Lung (tissue), 12 donors: ENCODE measurements around the gene CTDSPL. TPM values are rescaled to one million over a fixed set of nuclear protein-coding genes. Genes with fewer than 3 reads are reported as not detected.

Source experiments
- ATAC-seq: fragments of 200-7000 bp; cut with Tn5 transposase; one replicate; pipeline ENCODE4 v1.9.1; 2020; ENCODE audit warnings: moderate number of reproducible peaks; ENCODE audit not compliant: insufficient read depth, low FRiP score
- DNase-seq, 3 donors: peaks; one replicate each; pipeline ENCODE4 v3.0.0-alpha.2; 2013 to 2017
- H3K27ac ChIP-seq, 2 donors: one replicate each; pipeline ENCODE4 v1.5.1; 2013; ENCODE audit warnings: mild to moderate bottlenecking in 2 of 2, moderate library complexity in 2 of 2, control low read depth in 1 of 2, inconsistent platforms in 1 of 2, low read depth in 1 of 2, low read length in 1 of 2
- H3K27me3 ChIP-seq, 3 donors: one replicate each; pipeline ENCODE4 v1.5.1; 2013; ENCODE audit warnings: low read length in 2 of 3; ENCODE audit not compliant: control insufficient read depth in 3 of 3, insufficient read depth in 3 of 3
- H3K36me3 ChIP-seq, 4 donors: one replicate each; pipeline ENCODE4 v1.5.1; 2013; ENCODE audit warnings: low read length in 4 of 4, mild to moderate bottlenecking in 1 of 4, moderate library complexity in 1 of 4; ENCODE audit not compliant: control insufficient read depth in 4 of 4, insufficient read depth in 4 of 4
- H3K4me1 ChIP-seq, 5 donors: one replicate each; pipeline ENCODE4 v1.5.1; 2013; ENCODE audit warnings: low read length in 5 of 5, mild to moderate bottlenecking in 2 of 5, moderate library complexity in 1 of 5; ENCODE audit not compliant: control insufficient read depth in 5 of 5, insufficient read depth in 5 of 5
- H3K4me3 ChIP-seq: one replicate; pipeline ENCODE4 v1.5.1; 2013; ENCODE audit warnings: mild to moderate bottlenecking, control low read depth, moderate library complexity
- H3K9ac ChIP-seq, 2 donors: one replicate each; pipeline ENCODE4 v1.5.1; 2013; ENCODE audit warnings: low read length in 2 of 2, control low read depth in 1 of 2; ENCODE audit not compliant: insufficient read depth in 1 of 2
- H3K9me3 ChIP-seq, 4 donors: one replicate each; pipeline ENCODE4 v1.5.1; 2013; ENCODE audit warnings: low read length in 3 of 4, mild to moderate bottlenecking in 1 of 4, moderate library complexity in 1 of 4; ENCODE audit not compliant: control insufficient read depth in 4 of 4, insufficient read depth in 3 of 4
- CTCF ChIP-seq: IDR thresholded peaks from 2 replicates; pipeline ENCODE4 v1.5.1; 2012; ENCODE audit warnings: mild to moderate bottlenecking; ENCODE audit errors: control extremely low read depth, extremely low read depth
- WGBS, 2 donors: extraction: QIAGEN DNeasy Blood & Tissue Kit; methylation state at CpG; one replicate each; pipeline ENCODE4 v1.1.7; 2013; 5-methylcytosine and 5-hydroxymethylcytosine counted together
- polyA plus RNA-seq, 2 donors: library from polyadenylated mRNA; stranded (reverse); fragments of 200-250 nt; gene quantifications; one replicate each; pipeline ENCODE4 v1.2.1, GENCODE V29; 2013
- total RNA-seq, 2 donors: library from RNA; depleted of rRNA in 1 of 2; stranded (reverse); fragments of >200 nt in 1 of 2; gene quantifications; one replicate each; pipeline ENCODE4 v1.2.1, GENCODE V29; 2014 to 2021
- donor health status: control.
- donor health status: control.
- donor health status: Bipolar disorder and iron deficiency.
- donor health status: healthy.
- donor health status: DM: yes; HTN: yes; CAD: no.

CTDSPL gene
- total and polyA plus RNA-seq, 4 donors, result 12.5 to 79.1 (median 33.5) TPM

- H3K4me3 ChIP-seq, result no peak overlapping the region
- H3K27me3 ChIP-seq, result no peaks in the 10 kb centered on the region
- no peaks in the 10 kb centered on the region for H3K9me3 ChIP-seq
- TF ChIP-seq CTCF, result no peak
- 29 to 64% methylated on average over 3 of the region's 3 CpGs for WGBS, 2 donors
- H3K27ac ChIP-seq, result no peak overlapping the region
- H3K9ac ChIP-seq, result no peak overlapping the region
- DNase-seq (no peak), ATAC-seq (no peak)
- H3K36me3 ChIP-seq, result no peaks in the 10 kb centered on the region
- H3K4me1 ChIP-seq, result peaks cover 21 to 50% (median 26%) of the 10 kb centered on the region in 5 donors
These were observed 38.1 kb downstream of the CTDSPL start for GRCh38 chr3:37899711-37900306.

GRCh38 chr3:37901721-37902120, 40.0 kb downstream of the CTDSPL start:
- H3K4me3 ChIP-seq, result no peak overlapping the region
- no peaks in the 10 kb centered on the region for H3K36me3 ChIP-seq
- H3K9ac ChIP-seq, result no peak overlapping the region
- 26 to 75% methylated on average over 2 of the region's 2 CpGs for WGBS, 2 donors
- no peak overlapping the region for H3K27ac ChIP-seq
- no peaks in the 10 kb centered on the region for H3K27me3 ChIP-seq
- ATAC-seq (no peak), DNase-seq (no peak)
- TF ChIP-seq CTCF, result no peak
- peaks cover 33 to 54% (median 34%) of the 10 kb centered on the region in 5 donors for H3K4me1 ChIP-seq
- no peaks in the 10 kb centered on the region for H3K9me3 ChIP-seq

GRCh38 chr3:37902674-37903073, 41.0 kb downstream of the CTDSPL start:
- H3K4me3 ChIP-seq, result no peak overlapping the region
- H3K27me3 ChIP-seq, result no peaks in the 10 kb centered on the region
- peaks cover 30 to 54% (median 35%) of the 10 kb centered on the region in 5 donors for H3K4me1 ChIP-seq
- H3K27ac ChIP-seq, result no peak overlapping the region
- TF ChIP-seq CTCF, result no peak
- no peaks in the 10 kb centered on the region for H3K9me3 ChIP-seq
- no peaks in the 10 kb centered on the region for H3K36me3 ChIP-seq
- ATAC-seq (no peak), DNase-seq (no peak)
- H3K9ac ChIP-seq, result no peak overlapping the region
- WGBS, 2 donors, result 38 to 69% methylated on average over 4 of the region's 4 CpGs

- H3K27me3 ChIP-seq, result no peaks in the 10 kb centered on the region
- H3K36me3 ChIP-seq, result no peaks in the 10 kb centered on the region
- WGBS, 2 donors, result 66 to 82% methylated on average over 2 of the region's 2 CpGs
- no peak overlapping the region for H3K4me3 ChIP-seq
- no peak for DNase-seq
- peaks cover 24 to 54% (median 35%) of the 10 kb centered on the region in 5 donors for H3K4me1 ChIP-seq
- H3K27ac ChIP-seq, result no peak overlapping the region
- H3K9ac ChIP-seq, result no peak overlapping the region
- no peak for TF ChIP-seq CTCF
- H3K9me3 ChIP-seq, result no peaks in the 10 kb centered on the region
- no peak for ATAC-seq
These were observed 41.6 kb downstream of the CTDSPL start for GRCh38 chr3:37903320-37903719.
